GM21526 (cell line): ENCODE results near the gene HCK.
A peak's percentile ranks its signal among the peaks of the same experiment; 100 is the strongest.
"Not testable (repeated sequence)": the region's sequence is repeated elsewhere in the genome, so short reads cannot be mapped to it uniquely, and the experiment has no call there.

Source experiments
- ATAC-seq: cut with Tn5 transposase; IDR thresholded peaks from one replicate; pipeline ENCODE4 v1.9.1; 2021; ENCODE audit warnings: moderate library complexity; ENCODE audit not compliant: unreplicated experiment, low FRiP score

HCK gene

GRCh38 chr20:32088759-32089158, 36.7 kb downstream of the HCK start:
- no peak for ATAC-seq

- ATAC-seq, result no peak
Observed at GRCh38 chr20:32089637-32090362, 37.8 kb downstream of the HCK start.

- ATAC-seq, result no peak
Observed at GRCh38 chr20:32091888-32092346, 39.9 kb downstream of the HCK start.

- ATAC-seq, result no peak
Observed at GRCh38 chr20:32098786-32099185, 46.7 kb downstream of the HCK start.

GRCh38 chr20:32108814-32109391, 56.9 kb downstream of the HCK start:
- ATAC-seq, result no peak

- peak; percentile 63 for ATAC-seq
Observed at GRCh38 chr20:32109392-32110172, 57.5 kb downstream of the HCK start, which contains the start of gene TM9SF4. Gene TM9SF4 (plus strand): TSS chr20:32109714. CDS start chr20:32109741, 27 bp downstream.

- no peak for ATAC-seq
Observed at GRCh38 chr20:32110173-32110704, 58.2 kb downstream of the HCK start.

- ATAC-seq, result no peak
Observed at GRCh38 chr20:32110727-32111126, 58.7 kb downstream of the HCK start.

- no peak for ATAC-seq
Observed at GRCh38 chr20:32111156-32111686, 59.2 kb downstream of the HCK start.

- no peak for ATAC-seq
Observed at GRCh38 chr20:32111753-32112152, 59.7 kb downstream of the HCK start.

GRCh38 chr20:32112841-32113240, 60.8 kb downstream of the HCK start:
- ATAC-seq, result no peak

GRCh38 chr20:32113591-32114260, 61.7 kb downstream of the HCK start:
- no peak for ATAC-seq

GRCh38 chr20:32114305-32114960, 62.4 kb downstream of the HCK start:
- ATAC-seq, result no peak

- ATAC-seq, result no peak
Observed at GRCh38 chr20:32115211-32115767, 63.2 kb downstream of the HCK start.

GRCh38 chr20:32116079-32116521, 64.1 kb downstream of the HCK start:
- no peak for ATAC-seq

- ATAC-seq, result not testable (repeated sequence)
Observed at GRCh38 chr20:32116796-32117195, 64.8 kb downstream of the HCK start.

GRCh38 chr20:32118427-32118826, 66.4 kb downstream of the HCK start:
- not testable (repeated sequence) for ATAC-seq

- ATAC-seq, result no peak
Observed at GRCh38 chr20:32119734-32120133, 67.7 kb downstream of the HCK start.

GRCh38 chr20:32121908-32122307, 69.9 kb downstream of the HCK start:
- ATAC-seq, result not testable (repeated sequence)
